CD4-positive, alpha-beta T cell (primary cell): ENCODE results near the gene KIAA0040. TPM values are rescaled to one million over a fixed set of nuclear protein-coding genes. Genes with fewer than 3 reads are reported as not detected.

ENCODE experiments used
- ATAC-seq: fragments of 200-7000 bp; cut with Tn5 transposase; one replicate; pipeline ENCODE4 v1.10.0; 2022; ENCODE audit warnings: mild to moderate bottlenecking; ENCODE audit not compliant: poor library complexity
- CTCF ChIA-PET: fragments of 350-600 bp; sonication (Branson Sonifier 250); formaldehyde crosslinking; loops from one replicate; lab custom pipeline; 2021; ENCODE audit warnings: antibody characterized with exemption, inconsistent platforms; lab: Charles Lee
- POLR2A ChIA-PET: fragments of 350-600 bp; sonication (Branson Sonifier 250); formaldehyde crosslinking; loops from one replicate; lab custom pipeline; 2021; ENCODE audit warnings: antibody characterized with exemption, inconsistent platforms; lab: Charles Lee
- DNase-seq, 14 experiments: peaks; one replicate each; pipeline ENCODE4 v3.0.0-alpha.2; 2013 to 2020; ENCODE audit warnings: mixed read lengths in 2 of 14
- H3K27ac ChIP-seq, 2 donors: one replicate each; pipeline versions ENCODE4 v1.5.1 to v1.7.0; 2013; ENCODE audit warnings: low read length in 2 of 2, low read depth in 1 of 2, mild to moderate bottlenecking in 1 of 2
- H3K27me3 ChIP-seq, 2 experiments: 1 replicate in 1 of 2; 2 replicates in 1 of 2; pipeline versions ENCODE4 v1.6.1 to v1.7.0; 2013; ENCODE audit warnings: low read length in 2 of 2, control low read depth in 1 of 2, mild to moderate bottlenecking in 1 of 2, moderate library complexity in 1 of 2; ENCODE audit not compliant: insufficient read depth in 2 of 2, control insufficient read depth in 1 of 2
- H3K36me3 ChIP-seq: one replicate; pipeline ENCODE4 v1.6.1; 2013; ENCODE audit warnings: low read length, control low read depth; ENCODE audit not compliant: insufficient read depth
- H3K4me1 ChIP-seq: one replicate; pipeline ENCODE4 v1.6.1; 2013; ENCODE audit warnings: low read length, control low read depth; ENCODE audit not compliant: insufficient read depth
- H3K4me3 ChIP-seq: one replicate; pipeline ENCODE4 v1.5.1; 2013; ENCODE audit warnings: mild to moderate bottlenecking, low read length, moderate library complexity
- H3K9me3 ChIP-seq, 2 experiments: 1 replicate in 1 of 2; 2 replicates in 1 of 2; pipeline versions ENCODE4 v1.6.1 to v1.7.0; 2013; ENCODE audit warnings: low read length in 2 of 2, mild to moderate bottlenecking in 2 of 2, control low read depth in 1 of 2, moderate library complexity in 1 of 2; ENCODE audit not compliant: control insufficient read depth in 1 of 2, insufficient read depth in 1 of 2
- H3K27ac Mint-ChIP-seq: one replicate; pipeline ENCODE4 v1.8.0; 2020; ENCODE audit warnings: mixed read lengths
- H3K27me3 Mint-ChIP-seq: one replicate; pipeline ENCODE4 v1.8.0; 2021; ENCODE audit warnings: mixed read lengths
- H3K36me3 Mint-ChIP-seq: one replicate; pipeline ENCODE4 v1.8.0; 2021; ENCODE audit warnings: low read depth, mixed read lengths
- H3K4me1 Mint-ChIP-seq: one replicate; pipeline ENCODE4 v1.8.0; 2021; ENCODE audit warnings: low read depth, mixed read lengths
- H3K4me3 Mint-ChIP-seq: one replicate; pipeline ENCODE4 v1.8.0; 2020; ENCODE audit warnings: mild to moderate bottlenecking, mixed read lengths
- H3K9me3 Mint-ChIP-seq: one replicate; pipeline ENCODE4 v1.8.0; 2020; ENCODE audit warnings: mixed read lengths
- CTCF ChIP-seq: fragments of 200-600 bp; IDR thresholded peaks from one replicate; pipeline ENCODE4 v1.8.0; 2022; ENCODE audit warnings: antibody characterized with exemption, mild to moderate bottlenecking
- intact Hi-C, 2 experiments: fragments of 100-400 bp; cut with DNase I in 1 of 2; cut with micrococcal nuclease in 1 of 2; formaldehyde crosslinking; loops; one replicate each; pipeline versions ENCODE4 v1.15.1 to v1.9.0; 2023 to 2025; cut with DNase I, micrococcal nuclease
- total RNA-seq, 174 experiments: library from RNA in 2 of 174; stranded (reverse) in 2 of 174; gene quantifications; one replicate each; pipeline ENCODE4 v1.2.3 and lab custom pipeline; 2021 to 2026

The KIAA0040 gene
- total RNA-seq, 2 experiments from 2014 or later, result 13.5 to 14.5 TPM

- peaks cover 91% of the 10 kb centered on the region for H3K36me3 ChIP-seq
- ATAC-seq, result no peak
- H3K4me3 ChIP-seq, result no peak overlapping the region
- no peak overlapping the region for H3K4me3 Mint-ChIP-seq
- H3K27me3 ChIP-seq, result no peaks in the 10 kb centered on the region
- H3K4me1 ChIP-seq, result peaks cover 28% of the 10 kb centered on the region
- ChIA-PET CTCF (no interaction called here), POLR2A (no interaction called here)
- no peak overlapping the region for H3K27ac ChIP-seq
- TF ChIP-seq CTCF, result no peak
- no peaks in the 10 kb centered on the region for H3K9me3 ChIP-seq
- intact Hi-C loops, result no loop called here
- H3K27ac Mint-ChIP-seq, result peak overlapping the region; percentile 51
- no peaks in the 10 kb centered on the region for H3K27me3 Mint-ChIP-seq
- DNase-seq, result no peak
- H3K4me1 Mint-ChIP-seq, result peaks cover 52% of the 10 kb centered on the region
- H3K36me3 Mint-ChIP-seq, result peaks cover 95% of the 10 kb centered on the region
- H3K9me3 Mint-ChIP-seq, result no peaks in the 10 kb centered on the region
Measured at GRCh38 chr1:175166746-175167145, 25.8 kb downstream of the KIAA0040 start.

GRCh38 chr1:175164751-175165150 is 27.8 kb downstream of the KIAA0040 start:
- POLR2A ChIA-PET, result no interaction called here
- no peak for DNase-seq

GRCh38 chr1:175163702-175164101 is 28.9 kb downstream of the KIAA0040 start:
- Histone ChIP-seq H3K27ac (no peak overlapping the region), H3K36me3 (peaks cover 96% of the 10 kb centered on the region), H3K4me3 (no peak overlapping the region), H3K27me3 (no peaks in the 10 kb centered on the region), H3K9me3 (no peaks in the 10 kb centered on the region), H3K4me1 (peaks cover 8% of the 10 kb centered on the region)
- no peak for ATAC-seq
- DNase-seq, result no peak
- peaks cover 93% of the 10 kb centered on the region for H3K36me3 Mint-ChIP-seq
- no peaks in the 10 kb centered on the region for H3K9me3 Mint-ChIP-seq
- no peak for TF ChIP-seq CTCF
- H3K27me3 Mint-ChIP-seq, result no peaks in the 10 kb centered on the region
- peaks cover 29% of the 10 kb centered on the region for H3K4me1 Mint-ChIP-seq
- intact Hi-C loops, result no loop called here
- POLR2A ChIA-PET, result interaction anchor here (1.1 kb wide), 1 partner anchor 25 kb away, joined by 3 read pairs; no protein-coding TSS in a partner anchor
- H3K27ac Mint-ChIP-seq, result peak overlapping the region; percentile 34
- CTCF ChIA-PET, result interaction anchor here (0.5 kb wide), 1 partner anchor 17 kb away, joined by 3 read pairs; no protein-coding TSS in a partner anchor
- no peak overlapping the region for H3K4me3 Mint-ChIP-seq

More at GRCh38 chr1:175164751-175165150, 27.8 kb downstream of the KIAA0040 start:
- H3K4me3 ChIP-seq, result no peak overlapping the region
- Mint-ChIP-seq H3K27ac (peak overlapping the region; percentile 63), H3K9me3 (no peaks in the 10 kb centered on the region), H3K27me3 (no peaks in the 10 kb centered on the region), H3K36me3 (peaks cover 96% of the 10 kb centered on the region), H3K4me3 (no peak overlapping the region), H3K4me1 (peaks cover 39% of the 10 kb centered on the region)
- peaks cover 10% of the 10 kb centered on the region for H3K4me1 ChIP-seq
- H3K27me3 ChIP-seq, result no peaks in the 10 kb centered on the region
- H3K36me3 ChIP-seq, result peaks cover 95% of the 10 kb centered on the region
- intact Hi-C loops, result no loop called here
- TF ChIP-seq CTCF, result no peak
- ATAC-seq, result no peak
- CTCF ChIA-PET, result no interaction called here
- no peaks in the 10 kb centered on the region for H3K9me3 ChIP-seq
- H3K27ac ChIP-seq, result no peak overlapping the region
